Stimulated activated CD4-positive, alpha-beta T cell treated with anti-CD3 and anti-CD28 coated beads, Interleukin-1b, Interleukin-23, amount 100 ng/mL, for 24 hours (primary cell): ENCODE data around the gene CTCF.
"Not testable (repeated sequence)": the region's sequence is repeated elsewhere in the genome, so short reads cannot be mapped to it uniquely, and the experiment has no call there.

Source experiments
- DNase-seq, 4 experiments: peaks; one replicate each; pipeline ENCODE4 v3.0.0-alpha.2; 2020; ENCODE audit warnings: low read depth in 4 of 4, low spot score in 1 of 4

Gene CTCF, protein sequence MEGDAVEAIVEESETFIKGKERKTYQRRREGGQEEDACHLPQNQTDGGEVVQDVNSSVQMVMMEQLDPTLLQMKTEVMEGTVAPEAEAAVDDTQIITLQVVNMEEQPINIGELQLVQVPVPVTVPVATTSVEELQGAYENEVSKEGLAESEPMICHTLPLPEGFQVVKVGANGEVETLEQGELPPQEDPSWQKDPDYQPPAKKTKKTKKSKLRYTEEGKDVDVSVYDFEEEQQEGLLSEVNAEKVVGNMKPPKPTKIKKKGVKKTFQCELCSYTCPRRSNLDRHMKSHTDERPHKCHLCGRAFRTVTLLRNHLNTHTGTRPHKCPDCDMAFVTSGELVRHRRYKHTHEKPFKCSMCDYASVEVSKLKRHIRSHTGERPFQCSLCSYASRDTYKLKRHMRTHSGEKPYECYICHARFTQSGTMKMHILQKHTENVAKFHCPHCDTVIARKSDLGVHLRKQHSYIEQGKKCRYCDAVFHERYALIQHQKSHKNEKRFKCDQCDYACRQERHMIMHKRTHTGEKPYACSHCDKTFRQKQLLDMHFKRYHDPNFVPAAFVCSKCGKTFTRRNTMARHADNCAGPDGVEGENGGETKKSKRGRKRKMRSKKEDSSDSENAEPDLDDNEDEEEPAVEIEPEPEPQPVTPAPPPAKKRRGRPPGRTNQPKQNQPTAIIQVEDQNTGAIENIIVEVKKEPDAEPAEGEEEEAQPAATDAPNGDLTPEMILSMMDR

DNA sequence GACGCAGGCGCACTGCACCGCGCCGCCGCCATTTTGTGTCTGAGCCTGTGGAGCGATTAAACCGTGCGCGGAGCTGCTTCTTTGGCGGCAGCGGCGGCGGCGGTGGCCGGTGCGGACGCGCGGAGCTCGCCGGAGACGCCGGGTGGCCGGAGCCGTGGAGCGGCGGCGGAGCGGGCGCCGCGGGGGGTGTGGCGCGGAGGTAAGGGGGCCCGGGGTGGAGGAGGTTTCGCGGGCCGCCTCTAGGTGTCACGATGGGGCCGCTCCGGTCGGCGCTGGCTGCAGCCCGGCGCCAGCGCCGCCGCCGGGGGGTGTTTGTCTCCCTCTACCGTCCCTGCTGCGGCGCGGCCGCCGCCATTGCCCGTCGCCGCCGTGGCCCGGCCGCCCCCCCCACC, at the start of gene CTCF:
TSS of gene CTCF (plus strand) at position 1 of the 392 bp plus-strand sequence. CDS start 48,307 bp downstream, outside the sequence.
- peak; percentile 52 to 75 (median 64) for DNase-seq

DNA sequence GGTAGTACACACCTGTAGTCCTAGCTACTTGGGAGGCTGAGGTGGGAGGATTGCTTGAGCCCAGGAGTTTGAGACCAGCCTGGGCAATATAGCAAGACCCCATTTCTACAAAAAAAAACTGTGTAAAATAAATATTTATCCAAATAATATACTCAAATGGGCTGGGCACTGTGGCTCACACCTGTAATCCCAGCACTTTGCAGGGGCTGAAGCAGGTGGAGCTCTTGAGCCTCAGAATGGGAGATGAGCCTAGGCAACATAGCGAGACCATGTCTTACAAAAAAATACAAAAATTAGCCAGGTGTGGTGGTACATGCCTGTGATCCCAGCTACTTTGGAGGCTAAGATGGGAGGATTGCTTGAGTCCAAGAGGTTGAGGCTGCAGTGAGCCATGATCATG, 48.4 kb upstream of the CTCF start:
- DNase-seq, result not testable (repeated sequence)

DNA sequence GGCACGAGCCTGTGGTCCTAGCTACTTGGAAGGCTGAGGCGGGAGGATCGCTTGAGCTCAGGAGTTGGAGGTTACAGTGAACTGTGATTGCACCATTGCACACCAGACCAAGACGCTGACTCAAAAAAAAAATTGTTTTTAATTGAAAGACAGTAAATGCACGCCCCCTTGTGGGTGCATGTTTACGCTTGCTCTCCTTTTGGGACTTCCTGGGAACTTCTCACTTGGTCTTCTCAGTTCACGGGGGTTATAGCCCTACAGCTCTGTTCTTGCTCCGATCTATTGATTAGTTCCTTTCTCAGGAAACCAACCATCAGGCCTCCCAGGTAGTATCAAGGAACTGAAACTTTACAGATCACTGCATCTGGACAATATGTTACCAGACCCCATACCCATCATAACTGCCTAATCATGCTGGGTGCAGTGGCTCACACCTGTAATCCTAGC, 47.9 kb upstream of the CTCF start:
- DNase-seq, result peak; percentile 61 to 73 (median 64)

DNA sequence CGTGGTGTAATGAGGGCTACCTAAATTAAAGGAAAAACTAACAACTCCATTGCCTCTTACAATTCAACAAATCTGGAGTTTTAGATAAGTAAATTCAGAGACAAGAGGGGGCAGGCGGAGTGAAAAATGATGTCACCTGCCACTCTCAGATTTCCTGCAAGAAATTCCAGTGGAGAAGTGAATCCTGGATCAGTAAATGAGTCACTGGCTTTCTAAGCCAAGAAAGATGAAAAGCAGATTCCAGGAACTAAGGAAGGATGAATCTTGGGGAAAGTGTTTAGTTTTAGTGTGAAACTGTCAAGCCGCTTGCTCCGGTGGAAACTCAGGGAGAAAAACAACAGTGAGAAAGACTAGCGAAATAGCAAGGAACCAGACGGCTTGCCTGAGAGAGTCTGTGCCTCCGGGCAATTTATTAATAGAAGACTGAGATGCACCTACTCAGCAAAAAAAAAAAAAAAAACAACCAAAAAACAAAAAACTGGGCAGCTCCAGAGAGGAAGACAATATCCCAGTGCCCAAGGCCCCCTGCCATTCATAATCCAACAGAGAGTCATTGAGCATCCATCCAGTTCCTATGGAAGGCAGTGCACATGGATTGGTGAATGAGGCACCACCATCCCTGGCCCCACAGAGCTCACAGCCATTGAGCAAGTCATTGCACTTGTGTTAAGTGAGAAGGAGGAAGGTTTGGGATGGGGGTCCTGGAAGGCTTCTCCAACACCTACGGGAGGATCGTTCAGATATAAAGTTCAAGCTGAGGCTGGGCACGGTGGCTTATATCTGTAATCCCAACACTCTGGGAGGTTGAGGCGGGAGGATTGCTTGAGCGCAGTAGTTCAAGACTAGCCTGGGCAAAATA, 45.8 kb upstream of the CTCF start:
- no peak for DNase-seq

DNA sequence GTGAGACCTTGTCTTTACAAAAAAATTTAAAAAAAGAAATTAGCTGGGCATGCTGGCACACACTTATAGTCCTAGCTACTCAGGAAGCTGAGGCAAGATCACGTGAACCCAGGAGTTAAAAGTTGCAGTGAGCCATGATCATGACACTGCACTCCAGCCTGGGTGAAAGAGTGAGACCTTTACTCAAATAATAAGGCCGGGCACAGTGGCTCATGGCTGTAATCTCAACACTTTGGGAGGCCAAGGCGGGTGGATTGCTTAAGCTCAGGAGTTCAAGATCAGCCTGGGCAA, 45.2 kb upstream of the CTCF start:
- no peak for DNase-seq

DNA sequence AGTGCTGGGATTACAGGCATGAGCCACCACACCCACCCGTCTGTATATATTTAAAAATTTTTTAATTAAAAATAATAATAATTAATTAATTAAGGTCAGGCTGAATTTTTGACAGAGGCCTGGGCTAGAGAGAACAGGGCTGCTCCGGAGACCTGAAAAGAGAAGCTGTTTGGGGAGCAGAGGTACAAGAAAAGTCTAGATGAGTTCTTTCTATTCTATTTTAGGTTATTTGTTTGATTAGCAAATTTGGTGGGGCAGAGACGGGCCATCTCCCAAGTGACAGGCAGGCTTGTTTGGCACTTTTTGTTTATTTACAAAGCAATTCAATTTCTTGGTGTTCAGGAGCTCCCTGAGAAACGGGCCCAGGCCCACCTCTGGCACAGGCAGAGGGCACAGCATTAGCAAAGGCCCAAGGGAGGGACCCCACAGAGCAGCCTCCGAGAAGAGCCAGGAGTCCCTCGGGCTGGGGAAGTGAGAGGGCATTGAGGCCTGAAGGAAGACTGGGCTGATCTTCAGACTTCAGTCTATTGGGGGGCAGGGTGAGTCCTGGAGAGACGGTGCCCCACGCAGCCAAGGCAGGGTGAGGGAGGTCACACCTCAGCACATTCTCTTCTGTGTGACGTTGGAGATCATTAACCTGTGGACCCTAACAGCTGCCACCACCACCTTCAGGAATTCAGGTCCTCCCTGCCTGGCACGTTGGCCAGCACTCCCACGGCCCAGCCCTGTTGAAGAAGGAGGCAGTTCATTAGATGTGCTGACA, 44.5 kb upstream of the CTCF start:
- no peak for DNase-seq

DNA sequence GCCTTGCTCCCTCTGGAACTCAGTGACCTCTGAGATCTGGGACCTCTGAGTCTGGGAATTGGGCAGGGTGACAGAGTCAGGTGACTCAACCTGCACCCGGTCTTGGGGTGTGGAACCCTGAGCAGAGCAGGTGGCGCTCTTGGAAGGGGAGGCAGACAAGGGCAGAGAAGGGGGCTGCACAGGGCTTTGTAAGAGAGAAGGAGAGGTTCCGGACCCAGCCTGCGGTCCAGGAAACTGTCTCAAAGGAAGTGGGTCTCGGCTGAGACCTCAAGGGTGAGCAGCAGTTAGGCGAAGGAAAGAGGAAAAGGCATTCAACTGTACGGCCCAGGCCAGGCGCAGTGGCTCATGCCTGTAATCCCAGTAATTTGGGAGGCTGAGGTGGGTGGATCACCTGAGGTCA, 43.6 kb upstream of the CTCF start:
- no peak for DNase-seq

DNA sequence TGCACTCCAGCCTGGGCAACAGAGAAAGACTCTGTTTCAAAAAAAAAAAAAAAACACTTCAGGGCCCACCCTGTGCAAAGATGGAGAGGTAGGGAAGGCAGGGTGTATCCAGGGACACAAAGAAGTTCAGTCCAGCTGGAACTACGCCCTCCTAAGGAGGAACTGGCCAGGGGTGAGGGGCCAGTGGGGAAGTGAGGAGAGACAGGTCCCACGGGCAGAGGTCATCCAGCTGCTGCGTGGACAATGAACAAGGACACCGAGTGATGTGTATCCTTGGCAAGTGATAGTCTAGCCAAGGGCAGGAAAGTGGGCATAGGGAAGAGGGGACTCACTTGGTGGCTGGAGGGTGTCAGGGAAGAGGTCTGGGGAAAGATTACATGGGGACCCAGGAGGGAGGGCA, 43.1 kb upstream of the CTCF start:
- no peak for DNase-seq

DNA sequence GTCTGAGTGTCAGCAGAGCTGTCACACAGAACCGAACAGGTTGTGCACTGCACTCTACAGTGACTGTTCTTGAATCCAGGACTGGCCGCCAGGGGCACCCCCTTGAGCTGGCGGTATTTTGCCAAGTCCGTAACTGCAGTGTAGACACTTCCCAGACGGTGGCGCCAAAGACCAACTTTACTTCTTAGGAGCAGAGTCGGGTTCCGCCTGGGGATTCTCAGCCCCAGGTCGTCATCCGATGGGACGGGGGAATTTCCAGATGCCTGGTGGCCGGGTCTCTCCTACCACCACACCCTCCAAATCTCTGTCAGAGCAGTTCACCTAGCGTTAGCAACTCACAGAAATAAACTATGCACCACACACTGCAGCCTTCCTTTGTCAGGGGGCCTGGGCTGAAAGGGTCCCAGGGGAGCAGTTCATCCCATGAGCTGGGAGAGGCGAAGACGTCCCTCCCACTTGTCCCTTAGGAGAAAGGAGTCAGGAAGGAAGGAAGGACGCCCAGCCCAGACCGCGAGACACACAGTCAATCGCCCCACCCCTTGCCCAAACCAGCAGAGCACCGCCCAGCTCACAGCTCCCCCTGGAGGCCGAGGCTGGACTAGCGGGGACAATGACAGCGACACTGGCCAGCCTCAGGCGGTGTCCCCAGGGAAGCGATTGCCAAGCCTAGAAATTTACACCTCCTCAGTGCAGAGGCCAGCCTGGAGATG, 41.1 kb upstream of the CTCF start:
- peak; percentile 95 to 98 (median 96) for DNase-seq

DNA sequence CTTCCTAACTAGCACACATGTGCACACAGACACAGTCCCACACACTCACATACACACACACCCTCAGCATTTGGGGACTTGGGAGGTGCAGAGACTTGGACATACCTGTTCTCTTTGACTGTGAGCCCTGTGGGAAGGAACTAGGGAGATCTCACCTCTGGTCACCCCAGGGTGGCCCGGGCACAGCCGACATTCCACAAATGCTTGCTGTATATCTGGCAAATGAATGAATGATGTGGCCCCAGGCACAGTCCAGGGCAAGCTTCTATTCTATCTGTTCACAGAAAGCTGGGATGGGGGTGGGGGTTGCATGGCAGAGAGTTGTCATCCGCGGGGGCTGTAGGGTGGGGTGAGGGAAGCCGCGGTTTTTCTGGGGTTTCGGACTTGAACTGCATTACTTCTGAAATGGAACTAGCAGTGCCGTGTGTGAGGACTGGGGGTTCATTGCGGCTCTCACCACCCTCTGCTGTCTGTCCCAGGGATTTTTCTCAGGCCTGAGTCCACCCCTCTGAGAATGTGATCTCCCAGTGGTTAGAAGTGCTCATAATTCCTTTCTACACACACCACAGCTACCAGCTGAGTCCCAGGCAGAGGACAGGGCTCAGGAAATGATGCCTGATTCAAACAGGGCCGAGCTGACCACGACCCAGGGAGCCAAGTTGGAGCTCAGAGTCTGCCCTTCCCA, 37.0 kb upstream of the CTCF start:
- DNase-seq, result no peak

DNA sequence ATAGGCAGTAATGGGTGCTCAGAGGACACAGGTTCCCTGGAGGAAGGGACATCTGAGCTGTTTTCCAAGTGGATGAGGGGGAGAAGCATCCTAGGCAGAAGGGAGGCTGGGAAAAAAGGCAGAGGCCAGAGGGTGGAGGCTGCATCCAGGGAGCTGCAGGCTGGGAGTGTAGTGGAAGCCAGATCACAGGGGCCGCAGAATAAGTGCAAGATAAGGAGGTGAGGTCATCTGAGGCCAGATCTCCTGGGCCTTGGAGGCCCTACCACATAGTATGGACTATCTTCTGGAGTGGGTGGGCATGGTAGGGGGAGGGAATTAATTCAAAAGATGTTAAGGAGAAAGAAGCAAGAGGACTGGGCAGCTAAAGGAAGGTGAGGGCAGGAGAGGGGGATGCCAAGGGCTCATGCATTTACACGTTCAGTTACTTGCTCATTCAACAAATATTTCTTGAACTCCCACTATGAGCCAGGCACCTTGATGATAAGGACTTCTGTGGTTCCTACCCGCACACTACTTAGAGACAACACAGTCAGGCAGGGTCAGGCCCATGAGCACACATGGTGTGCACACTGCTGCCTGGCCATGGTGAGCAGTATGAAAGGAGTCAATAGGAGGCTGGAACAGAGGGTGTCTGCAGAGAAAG, 36.1 kb upstream of the CTCF start:
- DNase-seq, result no peak

DNA sequence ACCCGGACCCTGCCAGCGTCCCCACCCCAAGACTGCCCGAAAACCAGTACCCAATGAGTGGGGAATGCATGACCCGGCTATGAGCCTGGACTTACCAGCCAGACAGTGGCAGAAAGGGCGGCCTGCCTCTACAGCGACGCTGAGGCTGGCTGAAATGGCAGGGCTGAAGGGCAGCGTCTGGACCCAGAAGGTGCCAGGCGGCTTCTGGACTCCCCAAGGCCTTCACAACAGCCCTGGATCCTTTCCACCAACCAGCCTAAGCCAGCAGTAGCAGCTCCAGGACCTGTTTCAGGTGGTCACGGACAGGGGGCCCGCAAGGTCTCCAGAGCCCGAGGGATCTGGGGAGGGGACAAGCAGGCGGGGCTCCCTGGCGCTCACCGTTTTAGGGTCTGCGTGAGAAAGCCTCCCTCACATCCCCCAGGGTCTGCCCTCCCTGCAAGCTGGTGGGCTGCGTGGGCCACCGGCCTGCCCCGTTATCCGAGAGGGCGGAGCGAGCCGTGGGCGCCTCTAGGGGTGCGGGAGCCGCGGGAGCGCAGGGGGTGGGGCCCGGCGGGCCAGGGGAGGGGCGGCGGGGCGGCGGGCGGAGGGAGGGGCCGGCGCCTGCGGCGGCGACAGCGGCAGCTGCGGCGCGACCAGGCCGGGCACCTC, 34.0 kb upstream of the CTCF start, which contains the start of gene RIPOR1:
TSS of gene RIPOR1 (plus strand) at position 608 of the 648 bp plus-strand sequence. CDS start 9,618 bp downstream, outside the sequence.
- DNase-seq, result peak in 2 of 4 experiments; percentile 21 to 35

DNA sequence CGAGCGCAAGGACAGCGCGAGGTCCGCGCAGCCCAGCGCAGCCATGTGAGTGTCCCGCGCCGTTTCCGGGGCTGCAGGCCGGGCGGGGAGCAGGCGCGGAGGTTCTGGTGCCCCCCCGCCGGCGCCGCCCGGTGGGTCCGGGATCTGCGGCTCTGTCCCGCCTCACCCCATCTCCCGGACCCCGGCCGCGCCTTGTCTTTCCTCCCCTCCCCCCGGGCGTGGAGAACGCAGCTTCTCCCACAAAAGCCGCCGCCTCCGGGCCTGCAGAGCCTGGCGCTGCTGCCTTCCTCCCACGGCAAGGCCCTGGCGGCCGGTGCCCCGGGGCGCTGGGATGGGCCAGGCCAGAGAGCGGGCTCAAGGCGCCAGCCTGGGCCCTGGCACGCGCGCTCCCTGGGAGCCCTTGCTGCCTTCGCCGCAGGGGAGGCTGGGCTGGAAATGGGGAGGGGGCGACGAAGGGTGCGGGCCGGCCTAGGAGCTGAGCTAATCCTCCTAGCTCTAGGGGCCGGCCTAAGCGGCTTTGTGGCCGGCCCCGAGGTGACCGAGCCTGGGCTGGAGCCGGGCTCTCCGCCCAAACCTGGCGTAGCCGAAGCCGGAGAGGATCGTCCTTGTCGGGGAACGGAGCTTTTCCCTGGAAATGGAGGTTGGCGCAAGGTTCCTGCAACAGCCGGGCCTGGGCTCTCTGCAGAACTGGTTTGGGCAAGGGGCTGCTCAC, 33.3 kb upstream of the CTCF start:
- DNase-seq, result no peak

DNA sequence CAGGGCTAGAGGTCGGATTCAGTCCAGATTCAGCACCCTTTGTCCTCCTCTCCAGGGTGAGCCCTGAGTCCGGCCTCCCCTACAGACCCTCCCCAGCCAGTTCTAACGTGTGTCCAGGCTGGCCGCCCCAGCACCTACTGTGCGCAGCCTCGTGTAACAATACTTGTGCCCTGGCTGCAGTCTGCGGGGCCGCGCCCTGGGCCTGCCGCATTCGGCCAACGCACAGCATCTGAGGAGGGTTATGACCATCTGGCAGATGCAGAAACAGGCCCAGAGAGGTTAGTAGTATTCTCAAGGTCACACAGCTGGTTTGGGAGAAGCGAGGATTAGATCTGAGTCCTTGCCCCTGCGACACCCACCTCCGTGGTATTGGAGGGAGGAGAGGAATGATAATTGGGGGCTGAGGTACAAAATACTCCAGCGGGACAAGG, 32.7 kb upstream of the CTCF start:
- DNase-seq, result no peak

DNA sequence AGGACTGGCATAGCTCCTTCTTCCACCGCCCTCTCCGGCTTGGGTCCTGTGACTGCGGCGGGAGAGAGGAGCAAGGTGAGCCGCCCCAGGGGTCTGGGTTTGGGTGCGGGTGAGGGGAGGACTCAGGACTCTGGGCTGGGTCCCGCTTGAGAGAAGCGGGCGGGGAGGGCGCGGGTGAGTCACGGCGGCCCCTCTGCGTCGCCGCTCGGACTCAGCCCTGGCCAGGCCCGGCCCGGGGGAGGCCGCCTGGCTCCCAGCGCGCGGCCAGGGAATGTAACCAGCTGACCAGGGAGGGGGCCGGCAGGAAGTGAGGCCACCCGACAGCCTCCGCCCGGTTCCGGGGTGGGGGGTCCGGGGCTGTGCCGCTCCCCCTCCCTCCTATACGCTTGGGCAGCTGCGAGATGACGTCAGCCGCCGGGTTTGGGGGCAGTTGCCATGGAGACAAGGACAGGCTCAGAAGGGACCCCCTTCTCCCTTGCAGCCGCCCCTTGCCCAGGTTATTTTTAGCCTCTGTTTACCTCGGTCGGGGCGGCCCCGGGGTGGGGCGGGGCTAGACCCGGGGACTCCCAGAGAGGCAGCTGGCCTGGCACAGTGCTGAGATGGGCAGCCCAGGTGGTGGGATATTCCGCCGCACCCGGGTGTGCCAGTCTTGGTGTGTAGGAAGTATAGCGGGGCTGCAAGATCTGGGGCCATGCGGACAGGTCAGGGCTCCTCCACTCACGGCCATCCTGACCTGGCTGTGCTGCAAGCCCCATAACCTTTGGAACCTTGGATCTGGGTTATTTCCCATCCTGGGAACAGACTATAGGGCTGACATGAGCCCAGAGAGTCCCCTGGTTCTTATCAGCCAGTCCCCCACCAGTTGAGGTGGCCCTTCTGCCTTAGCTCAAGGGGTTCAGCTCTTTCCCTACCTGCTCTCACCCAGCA, 32.0 kb upstream of the CTCF start:
- no peak for DNase-seq

DNA sequence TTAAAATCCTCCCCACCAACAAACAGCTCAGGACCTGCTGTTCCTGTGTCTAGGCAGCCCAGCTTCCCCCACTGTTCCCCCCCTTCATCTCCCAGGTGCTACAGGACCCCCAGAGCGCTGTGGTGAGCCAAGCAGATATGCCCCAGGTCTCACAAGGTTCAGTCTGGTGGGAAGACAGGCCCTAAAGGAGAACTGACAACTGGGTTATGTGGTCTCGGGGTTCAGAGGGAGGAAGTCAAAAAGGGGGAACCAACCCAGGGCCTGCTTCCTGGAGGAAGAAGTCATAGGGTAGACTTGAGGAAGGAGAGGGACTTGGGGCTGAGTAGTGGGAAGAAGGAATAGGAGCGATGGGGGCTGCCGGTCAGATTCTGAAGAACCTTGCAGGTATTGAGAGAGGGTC, 31.1 kb upstream of the CTCF start:
- no peak for DNase-seq

DNA sequence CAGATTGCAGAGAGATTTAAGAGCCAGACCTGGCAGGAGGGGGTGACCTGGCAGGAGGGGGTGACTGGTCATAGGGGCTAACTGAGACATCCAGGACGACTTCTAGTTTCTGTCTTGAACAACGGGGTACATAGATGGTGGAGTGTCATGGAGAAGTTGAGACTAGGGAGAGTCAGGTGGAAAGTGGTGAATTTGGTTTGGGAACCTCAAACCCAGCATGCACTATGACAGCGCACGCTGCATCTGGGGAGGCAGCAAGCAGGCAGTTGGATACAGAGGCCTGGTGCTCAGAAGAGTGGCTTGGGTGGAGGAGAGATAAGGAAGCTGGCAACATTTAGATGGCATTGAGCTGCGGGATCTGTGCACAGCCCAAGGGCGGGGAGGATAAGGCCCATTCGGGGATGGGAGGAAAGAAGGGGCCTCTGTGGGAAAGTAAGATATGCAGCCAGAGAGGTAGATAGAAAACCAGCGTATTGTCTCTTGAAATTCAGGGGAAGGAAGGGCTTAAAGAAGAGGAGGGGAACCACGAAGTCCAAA, 29.2 kb upstream of the CTCF start:
- DNase-seq, result no peak
